Cortex of kidney (tissue), 1 donor: ENCODE data around the gene KRTAP5-3.
"Not testable (repeated sequence)": the region's sequence is repeated elsewhere in the genome, so short reads cannot be mapped to it uniquely, and the experiment has no call there.

Source experiments
- DNase-seq: peaks from one replicate; lab custom pipeline; 2025; lab: John Stamatoyannopoulos, UW

KRTAP5-3 gene

GRCh38 chr11:1582909-1583308 is 25.4 kb downstream of the KRTAP5-3 start:
- DNase-seq, result not testable (repeated sequence)

GRCh38 chr11:1581976-1582375 is 26.3 kb downstream of the KRTAP5-3 start:
- no peak for DNase-seq

GRCh38 chr11:1576825-1577224 is 31.4 kb downstream of the KRTAP5-3 start:
- DNase-seq, result no peak

GRCh38 chr11:1575756-1576155 is 32.5 kb downstream of the KRTAP5-3 start:
- DNase-seq, result not testable (repeated sequence)

- DNase-seq, result no peak
Observed at GRCh38 chr11:1574933-1575242, 33.4 kb downstream of the KRTAP5-3 start.

- DNase-seq, result no peak
Observed at GRCh38 chr11:1574238-1574932, 33.9 kb downstream of the KRTAP5-3 start.

GRCh38 chr11:1573903-1574237 is 34.4 kb downstream of the KRTAP5-3 start:
- DNase-seq, result no peak

GRCh38 chr11:1573077-1573902 is 35.0 kb downstream of the KRTAP5-3 start:
- DNase-seq, result no peak

GRCh38 chr11:1572197-1573076 is 35.8 kb downstream of the KRTAP5-3 start, which contains the start of gene DUSP8:
Gene DUSP8 (minus strand): TSS chr11:1572271. CDS start chr11:1565826, 6,445 bp downstream.
- DNase-seq, result no peak

GRCh38 chr11:1571760-1572196 is 36.5 kb downstream of the KRTAP5-3 start:
- no peak for DNase-seq

- DNase-seq, result no peak
Observed at GRCh38 chr11:1570896-1571759, 37.1 kb downstream of the KRTAP5-3 start.

GRCh38 chr11:1570531-1570895 is 37.8 kb downstream of the KRTAP5-3 start:
- no peak for DNase-seq

- DNase-seq, result no peak
Observed at GRCh38 chr11:1570001-1570453, 38.2 kb downstream of the KRTAP5-3 start.

- DNase-seq, result no peak
Observed at GRCh38 chr11:1569251-1569780, 38.9 kb downstream of the KRTAP5-3 start.

GRCh38 chr11:1568441-1568911 is 39.8 kb downstream of the KRTAP5-3 start:
- no peak for DNase-seq

- no peak for DNase-seq
Observed at GRCh38 chr11:1567721-1568100, 40.6 kb downstream of the KRTAP5-3 start.

- DNase-seq, result no peak
Observed at GRCh38 chr11:1567052-1567720, 41.1 kb downstream of the KRTAP5-3 start.

- DNase-seq, result no peak
Observed at GRCh38 chr11:1566381-1567051, 41.7 kb downstream of the KRTAP5-3 start.

- no peak for DNase-seq
Observed at GRCh38 chr11:1565904-1566247, 42.4 kb downstream of the KRTAP5-3 start.
